Right lobe of liver (tissue), 6 donors: ENCODE data around the gene FGF18. TPM values are rescaled to one million over a fixed set of nuclear protein-coding genes. Genes with fewer than 3 reads are reported as not detected.
"Not testable (repeated sequence)": the region's sequence is repeated elsewhere in the genome, so short reads cannot be mapped to it uniquely, and the experiment has no call there.

Experiments used
- ATAC-seq, 4 donors: fragments of 200-7000 bp; cut with Tn5 transposase; one replicate each; pipeline ENCODE4 v1.9.1; 2020; ENCODE audit warnings: mild to moderate bottlenecking in 4 of 4, moderate library complexity in 4 of 4
- DNase-seq, 3 donors: peaks; one replicate each; pipeline ENCODE4 v3.0.0-alpha.2; 2020
- H3K27ac ChIP-seq, 3 donors: fragments of 200-600 bp; one replicate each; pipeline ENCODE4 v1.8.0; 2022
- H3K27me3 ChIP-seq, 2 donors: fragments of 200-600 bp; one replicate each; pipeline ENCODE4 v1.8.0; 2022
- H3K36me3 ChIP-seq, 4 donors: fragments of 200-600 bp; sonication (generic) in 1 of 4; one replicate each; pipeline versions ENCODE4 v1.5.1 to v1.8.0; 2017 to 2022; ENCODE audit warnings: control low read depth in 1 of 4
- H3K4me1 ChIP-seq, 4 donors: fragments of 200-600 bp; sonication (generic) in 1 of 4; one replicate each; pipeline versions ENCODE4 v1.5.1 to v1.8.0; 2017 to 2022; ENCODE audit warnings: control low read depth in 1 of 4
- H3K4me3 ChIP-seq, 3 donors: fragments of 200-600 bp; one replicate each; pipeline ENCODE4 v1.8.0; 2022
- H3K9me3 ChIP-seq, 4 donors: fragments of 200-600 bp; sonication (generic) in 1 of 4; one replicate each; pipeline versions ENCODE4 v1.5.1 to v1.8.0; 2017 to 2022; ENCODE audit warnings: control low read depth in 1 of 4
- POLR2A ChIP-seq: fragments of 450-650 bp; IDR thresholded peaks from one replicate; pipeline ENCODE4 v1.6.1; 2017; ENCODE audit warnings: antibody characterized with exemption, mild to moderate bottlenecking
- WGBS: methylation state at CpG from one replicate; pipeline ENCODE4 v1.1.6; 2018; ENCODE audit warnings: low coverage, low lambda C conversion rate; ENCODE audit not compliant: insufficient coverage; ENCODE audit errors: missing lambda C conversion rate; 5-methylcytosine and 5-hydroxymethylcytosine counted together
- intact Hi-C, 2 donors: fragments of 100-400 bp; cut with DNase I; formaldehyde crosslinking; loops; one replicate each; pipeline versions ENCODE4 v1.11.2 to v1.14.1; 2022
- total RNA-seq, 6 experiments: library from RNA; depleted of rRNA in 2 of 6; stranded (reverse); fragments of >200 nt in 2 of 6; fragmentation: NEBNext Ultra II Directional in 3 of 6; extraction: Animal tissue kit (Norgen Biotek cat#: 25700) in 3 of 6; gene quantifications; one replicate each; pipeline versions ENCODE4 v1.1.0 to v1.2.4, GENCODE V29; 2016 to 2023
- TF ChIP-seq, protein P1 (sequence below), 4 donors: fragments of 200-600 bp in 3 of 4; fragments of 450-650 bp in 1 of 4; IDR thresholded peaks; one replicate each; pipeline versions ENCODE4 v1.5.1 to v1.8.0; 2016 to 2022; ENCODE audit warnings: antibody characterized with exemption in 4 of 4, mild to moderate bottlenecking in 2 of 4
- donor health status: DM: no; HTN: yes; CAD: no.
- donor health status: DM: no; HTN: no; CAD: no.
- donor health status: DM: no; HTN: no; CAD: no.
- donor health status: DM: no; HTN: yes; CAD: no.
- donor health status: DM: no; HTN: yes; CAD: no.

FGF18 gene
- total RNA-seq, 6 experiments from 2014 or later = 0.12 TPM; not detected in 5

DNA sequence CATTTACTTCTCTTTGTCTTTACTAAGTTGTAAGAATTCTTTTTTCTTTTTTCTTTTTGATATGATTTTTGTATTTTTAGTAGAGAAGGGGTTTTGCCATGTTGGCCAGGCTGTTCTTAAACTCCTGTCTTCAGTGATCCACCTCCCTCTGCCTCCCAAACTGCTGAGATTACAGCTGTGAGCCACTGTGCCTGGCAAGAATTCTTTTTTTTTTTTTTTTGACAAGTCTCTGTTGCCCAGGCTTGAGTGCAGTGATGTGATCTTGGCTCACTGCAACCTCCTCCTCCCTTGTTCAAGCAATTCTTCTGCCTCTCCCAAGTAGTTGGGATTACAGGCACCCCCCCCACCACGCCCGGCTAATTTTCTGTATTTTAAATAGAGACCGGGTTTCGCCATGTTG is 21.8 kb upstream of the FGF18 start:
- no peak for TF ChIP-seq POLR2A
- TF ChIP-seq, protein P1, sequence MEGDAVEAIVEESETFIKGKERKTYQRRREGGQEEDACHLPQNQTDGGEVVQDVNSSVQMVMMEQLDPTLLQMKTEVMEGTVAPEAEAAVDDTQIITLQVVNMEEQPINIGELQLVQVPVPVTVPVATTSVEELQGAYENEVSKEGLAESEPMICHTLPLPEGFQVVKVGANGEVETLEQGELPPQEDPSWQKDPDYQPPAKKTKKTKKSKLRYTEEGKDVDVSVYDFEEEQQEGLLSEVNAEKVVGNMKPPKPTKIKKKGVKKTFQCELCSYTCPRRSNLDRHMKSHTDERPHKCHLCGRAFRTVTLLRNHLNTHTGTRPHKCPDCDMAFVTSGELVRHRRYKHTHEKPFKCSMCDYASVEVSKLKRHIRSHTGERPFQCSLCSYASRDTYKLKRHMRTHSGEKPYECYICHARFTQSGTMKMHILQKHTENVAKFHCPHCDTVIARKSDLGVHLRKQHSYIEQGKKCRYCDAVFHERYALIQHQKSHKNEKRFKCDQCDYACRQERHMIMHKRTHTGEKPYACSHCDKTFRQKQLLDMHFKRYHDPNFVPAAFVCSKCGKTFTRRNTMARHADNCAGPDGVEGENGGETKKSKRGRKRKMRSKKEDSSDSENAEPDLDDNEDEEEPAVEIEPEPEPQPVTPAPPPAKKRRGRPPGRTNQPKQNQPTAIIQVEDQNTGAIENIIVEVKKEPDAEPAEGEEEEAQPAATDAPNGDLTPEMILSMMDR (IDR thresholded peaks at IDR 0.05) = no peak
- ATAC-seq (no peak), DNase-seq (no peak)
- Histone ChIP-seq H3K27ac (no peak overlapping the region), H3K9me3 (no peaks in the 10 kb centered on the region), H3K27me3 (no peaks in the 10 kb centered on the region), H3K4me3 (no peak overlapping the region), H3K4me1 (no peaks in the 10 kb centered on the region), H3K36me3 (peaks cover 20 to 87% (median 51%) of the 10 kb centered on the region in 4 donors)
- intact Hi-C loops = no loop called here
- 96% methylated on average over 4 of the region's 4 CpGs for WGBS

DNA sequence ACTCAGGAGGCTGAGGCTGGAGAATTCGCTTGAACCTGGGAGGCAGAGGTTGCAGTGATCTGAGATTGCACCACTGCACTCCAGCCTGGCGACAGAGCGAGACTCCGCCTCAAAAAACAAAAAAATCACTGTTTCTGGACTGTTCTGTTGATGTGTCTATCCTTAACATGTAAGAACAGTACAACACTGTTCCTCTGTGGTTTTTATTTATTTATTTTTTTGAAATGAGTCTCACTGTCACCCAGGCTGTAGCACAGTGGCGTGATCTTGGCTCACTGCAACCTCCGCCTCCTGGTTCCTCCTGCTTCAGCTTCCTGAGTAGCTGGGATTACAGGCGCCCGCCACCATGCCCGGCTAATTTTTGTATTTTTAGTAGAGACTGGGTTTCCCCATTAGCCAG is 20.8 kb upstream of the FGF18 start:
- peaks cover 14 to 76% (median 45%) of the 10 kb centered on the region in 4 donors for H3K36me3 ChIP-seq

DNA sequence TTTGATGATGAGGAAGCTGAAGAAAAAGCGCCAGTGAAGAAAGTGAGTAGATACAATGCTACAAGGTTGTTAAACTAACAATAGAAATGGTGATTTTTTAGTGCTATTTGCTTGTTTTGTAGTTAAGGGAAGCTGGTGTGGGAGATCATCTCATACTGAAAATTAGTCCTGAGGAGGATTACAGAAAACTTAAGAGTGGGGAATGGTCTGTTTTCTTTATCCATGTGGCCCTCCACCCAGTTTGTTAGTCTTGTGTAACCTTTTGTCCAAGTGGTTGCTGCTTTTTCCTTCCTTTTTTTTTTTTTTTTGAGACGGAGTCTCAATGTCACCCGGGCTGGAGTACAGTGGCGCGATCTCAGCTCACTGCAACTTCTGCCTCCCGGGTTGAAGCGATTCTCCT is 19.3 kb upstream of the FGF18 start:
- WGBS = 83% methylated on average over 7 of the region's 7 CpGs
- no peak for DNase-seq
- intact Hi-C loops = no loop called here
- Histone ChIP-seq H3K36me3 (peaks cover 10 to 66% (median 36%) of the 10 kb centered on the region in 4 donors), H3K27me3 (no peaks in the 10 kb centered on the region), H3K27ac (no peak overlapping the region), H3K9me3 (no peaks in the 10 kb centered on the region), H3K4me3 (no peak overlapping the region), H3K4me1 (no peaks in the 10 kb centered on the region)
- ATAC-seq = no peak
- TF ChIP-seq, protein P1 (IDR thresholded peaks at IDR 0.05) = no peak
- TF ChIP-seq POLR2A = no peak

More for the DNA sequence above, 20.8 kb upstream of the FGF18 start:
- H3K4me3 ChIP-seq, H3K27me3 ChIP-seq, H3K9me3 ChIP-seq, H3K4me1 ChIP-seq, ATAC-seq, intact Hi-C loops, H3K27ac ChIP-seq, DNase-seq: not testable (repeated sequence)
- 89% methylated on average over 6 of the region's 9 CpGs for WGBS

DNA sequence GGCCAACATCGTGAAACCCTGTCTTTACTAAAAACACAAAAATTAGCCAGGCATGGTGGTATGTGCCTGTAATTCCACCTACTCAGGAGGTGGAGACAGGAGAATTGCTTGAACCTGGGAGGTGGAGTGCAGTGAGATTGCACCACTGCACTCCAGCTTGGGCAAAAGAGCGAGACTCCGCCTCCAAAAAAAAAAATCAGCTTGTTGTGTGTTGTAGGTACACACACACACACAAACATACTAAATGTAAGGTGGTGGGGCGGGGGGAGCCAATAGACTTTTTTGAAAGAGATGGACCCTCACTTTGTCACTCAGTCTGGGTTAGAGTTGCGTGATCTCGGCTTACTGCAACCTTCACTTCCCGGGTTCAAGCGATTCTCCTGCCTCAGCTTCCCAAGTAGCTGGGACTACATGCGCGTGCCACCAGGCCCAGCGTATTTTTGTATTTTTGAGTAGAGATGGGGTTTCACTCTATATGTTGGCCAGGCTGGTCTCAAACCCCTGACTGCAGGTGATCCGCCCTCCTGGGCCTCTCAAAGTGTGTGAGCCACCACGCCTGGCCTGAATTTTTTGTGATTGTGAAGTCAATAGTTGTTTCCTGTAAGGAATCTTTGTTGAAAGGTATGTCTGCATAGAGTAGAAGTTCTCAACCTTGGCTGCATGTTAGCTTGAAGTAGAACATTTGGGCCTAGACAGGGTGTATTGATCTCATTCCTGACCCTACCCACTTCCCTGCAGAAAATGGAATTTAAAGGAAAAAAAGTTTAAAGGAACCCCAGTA is 18.1 kb upstream of the FGF18 start:
- Histone ChIP-seq H3K36me3 (peaks cover 10 to 66% (median 33%) of the 10 kb centered on the region in 4 donors), H3K4me3 (no peak overlapping the region), H3K4me1 (no peaks in the 10 kb centered on the region), H3K27ac (no peak overlapping the region), H3K9me3 (no peaks in the 10 kb centered on the region), H3K27me3 (no peaks in the 10 kb centered on the region)
- no peak for ATAC-seq
- intact Hi-C loops = no loop called here
- 94% methylated on average over 2 of the region's 13 CpGs for WGBS
- DNase-seq = no peak
- TF ChIP-seq POLR2A = no peak
- TF ChIP-seq, protein P1 (IDR thresholded peaks at IDR 0.05) = no peak

DNA sequence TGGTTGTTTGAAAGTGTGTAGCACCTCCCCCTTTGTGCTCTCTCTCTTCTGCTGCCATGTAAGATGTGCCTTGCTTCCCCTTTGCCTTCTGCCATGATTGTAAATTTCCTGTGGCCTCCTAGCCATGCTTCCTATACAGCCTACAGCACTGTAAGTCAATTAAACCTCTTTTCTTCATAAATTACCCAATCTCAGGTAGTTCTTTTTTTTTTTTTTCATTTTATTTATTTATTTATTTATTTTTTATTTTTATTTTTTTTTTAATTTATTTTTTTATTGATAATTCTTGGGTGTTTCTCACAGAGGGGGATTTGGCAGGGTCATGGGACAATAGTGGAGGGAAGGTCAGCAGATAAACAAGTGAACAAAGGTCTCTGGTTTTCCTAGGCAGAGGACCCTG is 16.7 kb upstream of the FGF18 start:
- H3K27ac ChIP-seq, H3K27me3 ChIP-seq, H3K4me3 ChIP-seq, H3K4me1 ChIP-seq, DNase-seq, intact Hi-C loops, ATAC-seq, H3K9me3 ChIP-seq: not testable (repeated sequence)
- H3K36me3 ChIP-seq = peaks cover 10 to 71% (median 35%) of the 10 kb centered on the region in 4 donors
